Measurements from ENCODE around the gene TOR1B.

- TF ChIP-seq CTCF (IDR thresholded peaks at IDR 0.05) (no peak), EP300 (IDR thresholded peaks at IDR 0.05) (no peak), POLR2AphosphoS5 (IDR thresholded peaks at IDR 0.05) (no peak)
Observed at GRCh38 chr9:129823542-129823934, 20.6 kb downstream of the TOR1B start.

Measured in gastroesophageal sphincter (tissue), 3 donors.